Stimulated activated CD4-positive, alpha-beta T cell treated with anti-CD3 and anti-CD28 coated beads, Interleukin-15, amount 100 ng/mL, for 48 hours (primary cell): ENCODE data around the gene KNDC1.

ENCODE experiments used
- DNase-seq, 2 donors: peaks; one replicate each; pipeline ENCODE4 v3.0.0-alpha.2; 2020; ENCODE audit warnings: low read depth in 2 of 2

KNDC1 gene

GRCh38 chr10:133177380-133178157, 17.6 kb downstream of the KNDC1 start:
- DNase-seq = no peak

- DNase-seq = no peak
These were observed 18.5 kb downstream of the KNDC1 start for GRCh38 chr10:133178357-133179127.

GRCh38 chr10:133179128-133179520, 19.1 kb downstream of the KNDC1 start:
- DNase-seq = no peak

- no peak for DNase-seq
These were observed 19.6 kb downstream of the KNDC1 start for GRCh38 chr10:133179651-133180050.

GRCh38 chr10:133180192-133180964, 20.4 kb downstream of the KNDC1 start:
- no peak for DNase-seq

- no peak for DNase-seq
These were observed 21.1 kb downstream of the KNDC1 start for GRCh38 chr10:133180965-133181639.

GRCh38 chr10:133182190-133182589, 22.2 kb downstream of the KNDC1 start:
- DNase-seq = no peak

- DNase-seq = no peak
These were observed 23.0 kb downstream of the KNDC1 start for GRCh38 chr10:133182791-133183645.

GRCh38 chr10:133183646-133184378, 23.8 kb downstream of the KNDC1 start:
- no peak for DNase-seq

- DNase-seq = no peak
These were observed 24.7 kb downstream of the KNDC1 start for GRCh38 chr10:133184591-133185244.

- DNase-seq = no peak
These were observed 25.4 kb downstream of the KNDC1 start for GRCh38 chr10:133185421-133185820.

GRCh38 chr10:133185916-133186315, 25.9 kb downstream of the KNDC1 start:
- no peak for DNase-seq

- DNase-seq = no peak
These were observed 26.5 kb downstream of the KNDC1 start for GRCh38 chr10:133186416-133187090.

- DNase-seq = no peak
These were observed 27.3 kb downstream of the KNDC1 start for GRCh38 chr10:133187091-133187905.

- DNase-seq = no peak
These were observed 28.1 kb downstream of the KNDC1 start for GRCh38 chr10:133187906-133188681.

- DNase-seq = no peak
These were observed 29.2 kb downstream of the KNDC1 start for GRCh38 chr10:133189256-133189655.

- DNase-seq = no peak
These were observed 29.7 kb downstream of the KNDC1 start for GRCh38 chr10:133189726-133190125.
